GM18498 (cell line): ENCODE data around the gene GNL2.
"Not testable (repeated sequence)": the region's sequence is repeated elsewhere in the genome, so short reads cannot be mapped to it uniquely, and the experiment has no call there.

Source experiments
- ATAC-seq: cut with Tn5 transposase; IDR thresholded peaks from one replicate; pipeline ENCODE4 v1.9.1; 2021; ENCODE audit warnings: mild to moderate bottlenecking, moderate library complexity; ENCODE audit not compliant: unreplicated experiment

GNL2 gene

DNA sequence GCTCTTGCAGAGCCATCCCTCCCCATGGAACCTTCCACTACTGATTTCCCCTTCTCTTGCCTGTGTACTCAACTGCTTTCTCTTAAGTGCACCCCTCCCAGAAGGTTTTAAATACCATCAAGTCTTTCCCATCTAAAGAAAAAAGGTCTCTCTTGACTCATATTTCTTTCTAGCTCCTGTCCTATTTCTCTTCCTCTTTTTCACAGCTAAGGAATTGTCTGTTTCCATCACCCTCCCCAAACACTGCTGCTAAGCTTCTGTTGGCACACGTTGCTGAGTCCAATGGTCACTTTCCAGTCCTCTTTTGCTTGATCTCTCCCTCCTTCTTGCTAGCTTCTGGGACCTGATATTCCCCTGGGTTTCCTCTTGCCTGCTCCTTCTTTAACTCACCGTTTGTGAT lies 13.3 kb upstream of the GNL2 start:
- no peak for ATAC-seq

DNA sequence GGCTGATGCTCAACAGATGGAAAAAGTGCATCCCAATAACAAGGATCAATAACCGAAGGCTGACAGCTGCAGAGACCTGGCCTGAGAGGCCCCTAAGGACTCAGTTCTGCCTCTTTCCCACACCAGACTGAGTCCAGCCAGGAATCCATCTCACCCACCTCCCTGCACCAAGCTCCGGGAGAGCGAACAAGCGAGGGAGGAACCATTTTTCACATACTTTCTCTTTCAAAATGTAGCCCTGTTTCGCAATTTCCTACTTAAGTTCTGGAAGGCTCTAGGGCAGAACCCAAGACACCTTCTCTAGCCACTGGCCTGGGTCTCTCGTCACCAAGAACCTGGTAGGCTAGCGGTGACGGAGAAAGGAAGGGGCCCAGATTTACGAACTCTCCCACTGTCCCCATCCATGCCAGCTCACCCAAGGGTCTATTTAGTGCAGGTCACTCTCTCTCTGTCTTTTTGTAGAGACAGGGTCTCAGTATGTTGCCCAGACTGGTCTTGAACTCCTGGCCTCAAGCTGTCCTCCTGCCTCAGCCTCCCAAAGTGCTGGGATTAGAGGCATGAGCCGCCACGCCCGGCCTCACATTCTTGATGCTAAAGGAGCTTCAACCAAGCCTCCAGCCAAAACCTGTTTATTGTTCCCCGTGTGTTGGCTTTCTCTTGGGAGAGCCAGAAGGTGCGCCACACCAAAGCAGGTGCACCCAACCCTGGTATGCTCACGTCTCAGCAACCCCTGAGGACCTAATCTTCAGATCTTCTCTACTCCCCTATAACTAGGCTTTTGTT lies 10.9 kb upstream of the GNL2 start:
- no peak for ATAC-seq

- no peak for ATAC-seq
Observed at GRCh38 chr1:37605806-37606474, 10.2 kb upstream of the GNL2 start.

DNA sequence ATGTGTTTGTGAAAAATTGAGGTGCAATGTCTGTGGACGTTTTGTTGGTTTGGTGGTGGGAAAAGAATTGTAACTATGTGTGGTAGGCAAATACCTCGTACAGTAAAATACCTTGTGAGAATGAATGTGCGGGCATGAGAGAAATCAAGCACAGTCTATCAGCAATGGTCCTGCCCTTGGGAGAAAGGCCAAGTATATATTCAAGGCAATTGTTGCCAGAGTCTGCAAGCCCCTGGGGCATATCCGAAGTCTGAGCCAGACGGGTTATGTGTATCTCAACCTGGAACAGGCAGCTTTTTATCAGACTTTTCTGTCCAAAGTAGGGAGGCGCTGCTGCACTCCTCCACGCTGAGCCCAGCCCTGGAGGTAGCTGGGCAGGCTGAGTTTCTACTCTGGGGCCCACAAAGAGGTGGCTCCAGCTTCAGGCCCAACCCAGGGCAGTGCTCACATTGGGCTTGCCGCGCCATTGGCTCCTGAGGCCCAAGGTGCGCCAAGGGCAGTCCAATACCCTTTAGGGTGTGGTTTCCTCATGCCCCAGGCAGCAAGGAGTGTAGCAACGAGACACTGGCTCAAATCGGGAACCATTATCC lies 9.4 kb upstream of the GNL2 start:
- no peak for ATAC-seq

DNA sequence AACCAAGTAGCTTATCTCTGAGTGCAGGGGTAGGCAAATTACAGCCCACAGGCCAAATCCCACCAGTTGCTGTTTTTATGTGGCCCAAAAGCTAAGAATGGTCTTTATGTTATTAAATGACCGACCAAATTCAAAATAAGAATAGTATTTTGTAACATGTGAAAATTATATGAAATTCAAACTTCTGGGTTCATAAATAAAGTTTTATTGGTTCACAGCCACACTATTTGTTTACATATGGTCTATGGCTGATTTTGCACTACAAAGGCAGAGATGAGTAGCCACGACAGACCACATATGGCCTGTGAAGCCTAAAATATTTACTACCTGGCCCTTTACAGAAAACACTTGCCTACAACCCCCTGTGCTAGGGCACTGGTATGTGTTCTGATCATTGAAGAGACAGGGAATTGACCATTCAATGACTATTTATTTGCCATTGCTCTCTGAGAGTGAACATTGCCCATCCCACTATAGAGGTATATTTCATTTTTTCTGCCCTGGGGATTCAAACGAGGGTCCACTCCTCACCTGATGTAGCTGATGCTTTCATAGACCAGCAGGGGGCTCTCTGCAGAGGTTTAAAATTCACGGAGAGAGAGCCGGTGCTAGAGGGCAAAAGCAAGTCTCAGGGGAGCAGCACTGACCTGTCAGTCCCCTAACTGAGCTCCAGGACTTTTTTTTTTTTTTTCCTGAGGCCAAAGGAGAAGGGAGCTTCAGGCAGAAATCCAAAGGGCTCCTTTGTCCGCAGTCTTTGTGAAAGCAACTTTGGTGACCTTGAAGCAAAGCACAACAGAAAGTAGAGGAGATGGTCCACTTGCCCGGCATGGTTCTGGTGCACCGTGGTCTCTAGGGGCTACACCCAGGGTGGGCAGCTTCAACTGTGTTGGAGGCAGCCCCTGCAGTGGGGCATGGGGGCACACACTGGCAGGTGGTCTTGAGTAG lies 7.3 kb upstream of the GNL2 start:
- no peak for ATAC-seq

- no peak for ATAC-seq
Observed at GRCh38 chr1:37601441-37601840, 5.7 kb upstream of the GNL2 start.

GRCh38 chr1:37599940-37600339 lies 4.2 kb upstream of the GNL2 start:
- ATAC-seq: no peak

- ATAC-seq: no peak
Observed at GRCh38 chr1:37596182-37596667, 488 bp upstream of the GNL2 start.

DNA sequence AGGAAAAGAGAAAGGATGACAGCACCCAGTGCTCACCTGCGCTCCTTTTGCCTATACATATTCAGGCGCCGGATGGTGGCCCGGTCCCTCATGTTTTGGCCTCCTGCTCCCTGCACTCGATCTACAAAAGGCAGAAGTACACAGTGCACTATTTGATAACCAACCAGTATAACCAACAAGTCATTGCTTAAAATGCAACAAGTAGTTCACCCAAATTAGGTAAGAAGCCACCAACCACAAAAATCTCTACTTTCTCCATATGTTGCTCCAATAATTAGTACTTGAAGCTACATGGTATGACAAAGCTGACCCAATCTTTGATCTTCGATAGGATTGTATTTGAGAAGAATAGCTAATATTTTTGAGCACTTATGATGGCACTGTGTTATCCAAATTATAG lies 2.0 kb downstream of the GNL2 start:
- no peak for ATAC-seq

- ATAC-seq: no peak
Observed at GRCh38 chr1:37588939-37589338, 6.8 kb downstream of the GNL2 start.

DNA sequence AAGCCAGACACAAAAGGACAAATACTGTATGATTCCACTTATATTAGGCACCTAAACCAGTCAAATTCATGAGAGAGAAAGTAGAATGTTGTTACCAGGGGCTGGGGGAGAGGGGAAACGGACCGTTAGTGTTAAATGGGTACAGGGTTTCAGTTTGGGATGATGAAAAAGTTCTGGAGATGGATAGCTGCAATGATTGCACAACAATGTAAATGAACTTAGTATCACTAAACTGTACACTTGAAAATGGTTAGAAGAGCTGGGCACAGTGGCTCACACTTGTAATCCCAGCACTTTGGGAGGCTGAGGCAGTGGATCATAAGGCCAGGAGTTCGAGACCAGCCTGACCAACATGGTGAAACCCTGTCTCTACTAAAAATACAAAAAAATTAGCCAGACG lies 11.2 kb downstream of the GNL2 start:
- ATAC-seq: not testable (repeated sequence)

DNA sequence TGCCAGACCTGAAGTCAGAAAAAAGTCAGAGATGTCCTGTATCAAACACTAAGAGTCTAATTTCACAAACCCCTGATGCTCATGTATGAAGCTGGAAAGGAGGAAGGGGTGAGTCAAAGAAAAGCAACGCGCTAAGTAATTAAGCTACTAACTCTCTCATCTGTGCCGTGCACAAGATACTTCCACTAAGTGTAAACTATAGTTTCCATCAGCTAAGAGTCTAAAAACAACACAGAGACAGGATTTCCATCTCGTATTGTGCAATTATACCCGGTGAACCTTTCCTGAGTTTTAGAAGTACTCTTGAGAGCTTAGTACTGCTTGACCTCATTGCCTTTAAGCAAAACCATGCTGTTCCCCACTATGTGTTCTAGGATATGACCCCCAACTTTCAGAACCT lies 20.0 kb downstream of the GNL2 start:
- ATAC-seq: no peak

DNA sequence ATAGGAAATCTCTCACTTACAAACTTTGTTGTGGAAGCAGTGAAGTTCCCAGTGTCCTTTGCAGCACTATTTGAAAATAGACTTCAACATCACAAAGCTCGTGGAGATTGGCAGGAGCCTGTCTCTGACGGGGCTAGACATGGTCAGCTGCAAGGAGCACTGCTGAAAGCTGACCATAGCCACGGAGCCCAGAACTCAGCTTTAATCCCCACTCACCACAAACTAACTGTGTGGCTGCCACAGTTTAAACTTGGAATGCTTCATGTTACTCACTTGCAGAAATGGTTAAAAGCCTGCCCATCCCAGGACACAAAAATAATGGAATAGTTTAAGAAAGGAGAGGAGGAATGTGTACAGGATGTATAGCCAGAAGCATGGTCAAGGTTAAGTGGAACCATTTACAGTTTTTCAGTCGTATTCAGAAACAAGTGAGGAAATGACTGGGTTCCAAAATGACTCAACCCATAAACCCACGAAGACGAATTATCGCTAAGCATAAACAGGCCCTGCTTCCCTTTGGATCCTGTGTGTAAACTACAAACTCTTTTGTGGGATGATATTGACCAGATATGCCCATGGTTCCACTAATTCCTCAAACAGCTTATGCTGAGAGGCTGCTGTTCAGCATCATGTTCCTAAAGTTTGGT lies 20.8 kb downstream of the GNL2 start:
- no peak for ATAC-seq

- ATAC-seq: no peak
Observed at GRCh38 chr1:37570528-37571334, 25.0 kb downstream of the GNL2 start.

DNA sequence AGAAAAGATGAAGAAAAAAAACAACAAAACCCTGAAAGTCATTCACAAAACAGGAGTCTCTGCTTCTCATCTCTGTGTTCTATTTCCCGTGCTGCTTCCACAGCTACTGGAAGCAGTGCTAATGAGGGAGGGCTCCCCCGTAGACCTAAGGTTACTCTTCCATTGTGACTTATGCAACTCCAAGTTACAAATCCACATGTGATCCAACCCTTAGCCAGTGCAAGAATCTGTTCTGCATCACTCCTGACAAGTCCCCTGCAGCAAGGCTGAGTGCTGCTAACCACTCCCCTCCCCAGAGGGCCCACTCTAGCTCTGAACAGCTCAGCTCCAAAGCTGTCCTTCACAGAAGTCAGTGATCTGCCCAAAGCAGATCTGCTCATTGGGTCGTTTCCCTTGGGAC lies 28.7 kb downstream of the GNL2 start:
- no peak for ATAC-seq

GRCh38 chr1:37564892-37565291 lies 30.8 kb downstream of the GNL2 start:
- no peak for ATAC-seq

- ATAC-seq: no peak
Observed at GRCh38 chr1:37562984-37563383, 32.8 kb downstream of the GNL2 start.

- no peak for ATAC-seq
Observed at GRCh38 chr1:37561133-37562132, 34.3 kb downstream of the GNL2 start.
